Measurements from ENCODE around the gene PTH2. TPM values are rescaled to one million over a fixed set of nuclear protein-coding genes. Genes with fewer than 3 reads are reported as not detected.
"Not testable (repeated sequence)": the region's sequence is repeated elsewhere in the genome, so short reads cannot be mapped to it uniquely, and the experiment has no call there.

Gene PTH2
- total and polyA plus RNA-seq, 7 donors, result not detected

- intact Hi-C loops (cut with DNase I), result no loop called here
- Histone ChIP-seq H3K4me3 (no peak overlapping the region), H3K27ac (no peak overlapping the region), H3K36me3 (no peaks in the 10 kb centered on the region), H3K4me1 (no peaks in the 10 kb centered on the region), H3K27me3 (no peaks in the 10 kb centered on the region), H3K9me3 (no peaks in the 10 kb centered on the region)
- DNase-seq, result peak; percentile 37
- no peak for TF ChIP-seq EP300 (IDR thresholded peaks at IDR 0.05)
- 85 to 87% methylated on average over 16 of the region's 16 CpGs for WGBS, 2 donors
Measured at GRCh38 chr19:49374665-49375434, 48.4 kb downstream of the PTH2 start.

GRCh38 chr19:49373174-49373573, 50.1 kb downstream of the PTH2 start:
- DNase-seq; H3K4me3 ChIP-seq; intact Hi-C loops (cut with DNase I); H3K4me1 ChIP-seq; H3K36me3 ChIP-seq; H3K9me3 ChIP-seq; H3K27ac ChIP-seq; H3K27me3 ChIP-seq: not testable (repeated sequence)
- 82 to 86% methylated on average over 3 of the region's 3 CpGs for WGBS, 2 donors

Other genes starting within 250 kb of the PTH2 start
- 1 to 10 TPM; 1.1 to 3.6 (median 2.2) TPM for gene SLC6A16, start 98.2 kb downstream of the PTH2 start, total RNA-seq
- under 1 TPM in 2 of 3 donors, not detected in 1; under 0.01 to 0.85 TPM for gene SLC6A16, start 98.2 kb downstream of the PTH2 start, polyA plus RNA-seq
- gene CD37, start 88.0 kb downstream of the PTH2 start, total RNA-seq, result 10 to 100 TPM in 1 of 4 donors, 1 to 10 TPM in 3; 5.8 to 10.3 (median 9.2) TPM
- gene CD37, start 88.0 kb downstream of the PTH2 start, polyA plus RNA-seq, result 100 to 1,000 TPM in 1 of 3 donors, 10 to 100 TPM in 1, 1 to 10 TPM in 1; 7.2 to 220 (median 14.3) TPM
- gene TEAD2, start 61.0 kb downstream of the PTH2 start, total RNA-seq, result 10 to 100 TPM; 60.6 to 74.9 (median 61.3) TPM
- 10 to 100 TPM in 2 of 3 donors, 1 to 10 TPM in 1; 5.8 to 17.9 (median 10.2) TPM for gene TEAD2, start 61.0 kb downstream of the PTH2 start, polyA plus RNA-seq
- gene DKKL1, start 59.6 kb downstream of the PTH2 start, total RNA-seq, result 1 to 10 TPM in 2 of 4 donors, not detected in 2; 1.8 to 2.0 TPM
- 1 to 10 TPM in 1 of 3 donors, under 1 TPM in 1, not detected in 1; 0.17 to 3.6 TPM for gene DKKL1, start 59.6 kb downstream of the PTH2 start, polyA plus RNA-seq
- not detected for gene KASH5, start 35.2 kb downstream of the PTH2 start, total RNA-seq
- under 1 TPM in 1 of 3 donors, not detected in 2; 0.04 TPM for gene KASH5, start 35.2 kb downstream of the PTH2 start, polyA plus RNA-seq
- gene GFY, start 1.9 kb upstream of the PTH2 start, total RNA-seq, result not detected
- not detected for gene GFY, start 1.9 kb upstream of the PTH2 start, polyA plus RNA-seq
- gene SLC17A7, start 18.1 kb upstream of the PTH2 start, total RNA-seq, result 1 to 10 TPM in 1 of 4 donors, under 1 TPM in 2, not detected in 1; 0.28 to 1.4 (median 0.82) TPM
- 1 to 10 TPM in 1 of 3 donors, under 1 TPM in 2; 0.23 to 1.8 (median 0.41) TPM for gene SLC17A7, start 18.1 kb upstream of the PTH2 start, polyA plus RNA-seq
- gene PIH1D1, start 28.4 kb upstream of the PTH2 start, total RNA-seq, result 10 to 100 TPM; 62.9 to 99.6 (median 81.4) TPM
- gene PIH1D1, start 28.4 kb upstream of the PTH2 start, polyA plus RNA-seq, result 100 to 1,000 TPM in 1 of 3 donors, 10 to 100 TPM in 2; 63.6 to 105 (median 65.5) TPM
- 10 to 100 TPM; 14.1 to 25.3 (median 18.1) TPM for gene ALDH16A1, start 29.8 kb upstream of the PTH2 start, total RNA-seq
- 10 to 100 TPM; 14.3 to 44.2 (median 18.0) TPM for gene ALDH16A1, start 29.8 kb upstream of the PTH2 start, polyA plus RNA-seq
- gene FLT3LG, start 50.8 kb upstream of the PTH2 start, total RNA-seq, result 10 to 100 TPM in 1 of 4 donors, 1 to 10 TPM in 3; 4.6 to 11.1 (median 6.1) TPM
- 10 to 100 TPM in 2 of 3 donors, 1 to 10 TPM in 1; 2.1 to 18.6 (median 14.9) TPM for gene FLT3LG, start 50.8 kb upstream of the PTH2 start, polyA plus RNA-seq
- gene RPL13A, start 64.2 kb upstream of the PTH2 start, total RNA-seq, result 1,000 to 10,000 TPM; 2,552 to 5,599 (median 4,191) TPM
- gene RPL13A, start 64.2 kb upstream of the PTH2 start, polyA plus RNA-seq, result 1,000 to 10,000 TPM; 4,070 to 6,094 (median 4,207) TPM
- 1,000 to 10,000 TPM; 3,843 to 9,166 (median 6,008) TPM for gene RPS11, start 73.0 kb upstream of the PTH2 start, total RNA-seq
- 1,000 to 10,000 TPM; 4,449 to 8,009 (median 5,043) TPM for gene RPS11, start 73.0 kb upstream of the PTH2 start, polyA plus RNA-seq
- gene FCGRT, start 89.2 kb upstream of the PTH2 start, total RNA-seq, result 100 to 1,000 TPM; 164 to 203 (median 178) TPM
- 100 to 1,000 TPM; 222 to 317 (median 243) TPM for gene FCGRT, start 89.2 kb upstream of the PTH2 start, polyA plus RNA-seq
- 10 to 100 TPM; 14.5 to 43.8 (median 20.6) TPM for gene RCN3, start 104.6 kb upstream of the PTH2 start, total RNA-seq
- gene RCN3, start 104.6 kb upstream of the PTH2 start, polyA plus RNA-seq, result 10 to 100 TPM; 13.6 to 28.2 (median 21.6) TPM
- 10 to 100 TPM; 47.6 to 67.8 (median 62.3) TPM for gene NOSIP, start 157.1 kb upstream of the PTH2 start, total RNA-seq
- 100 to 1,000 TPM in 2 of 3 donors, 10 to 100 TPM in 1; 96.1 to 123 (median 113) TPM for gene NOSIP, start 157.1 kb upstream of the PTH2 start, polyA plus RNA-seq
- under 1 TPM in 1 of 4 donors, not detected in 3; 0.71 TPM for gene PRRG2, start 157.9 kb upstream of the PTH2 start, total RNA-seq
- 10 to 100 TPM in 2 of 3 donors, 1 to 10 TPM in 1; 7.2 to 18.9 (median 18.3) TPM for gene PRRG2, start 157.9 kb upstream of the PTH2 start, polyA plus RNA-seq
- gene PRR12, start 167.7 kb upstream of the PTH2 start, total RNA-seq, result 10 to 100 TPM in 1 of 4 donors, 1 to 10 TPM in 3; 5.4 to 16.1 (median 6.1) TPM
- 10 to 100 TPM in 1 of 3 donors, 1 to 10 TPM in 2; 3.0 to 20.4 (median 4.2) TPM for gene PRR12, start 167.7 kb upstream of the PTH2 start, polyA plus RNA-seq
- gene RRAS, start 216.7 kb upstream of the PTH2 start, total RNA-seq, result 100 to 1,000 TPM; 105 to 127 (median 125) TPM
- gene RRAS, start 216.7 kb upstream of the PTH2 start, polyA plus RNA-seq, result 100 to 1,000 TPM in 2 of 3 donors, 10 to 100 TPM in 1; 79.8 to 139 (median 130) TPM
- 10 to 100 TPM; 10.9 to 21.3 (median 12.5) TPM for gene SCAF1, start 218.8 kb upstream of the PTH2 start, total RNA-seq
- 10 to 100 TPM in 2 of 3 donors, 1 to 10 TPM in 1; 9.0 to 30.8 (median 16.0) TPM for gene SCAF1, start 218.8 kb upstream of the PTH2 start, polyA plus RNA-seq
- gene IRF3, start 242.4 kb upstream of the PTH2 start, total RNA-seq, result 10 to 100 TPM; 28.2 to 59.1 (median 32.6) TPM
- 100 to 1,000 TPM in 1 of 3 donors, 10 to 100 TPM in 2; 50.9 to 125 (median 64.9) TPM for gene IRF3, start 242.4 kb upstream of the PTH2 start, polyA plus RNA-seq
- 1 to 10 TPM; 4.6 to 9.2 (median 6.5) TPM for gene BCL2L12, start 242.5 kb upstream of the PTH2 start, total RNA-seq
- 10 to 100 TPM in 2 of 3 donors, 1 to 10 TPM in 1; 9.0 to 43.6 (median 10.2) TPM for gene BCL2L12, start 242.5 kb upstream of the PTH2 start, polyA plus RNA-seq

Data from sigmoid colon (tissue), 7 donors.